Kidney (tissue), 14 donors: ENCODE results near the gene OLFML1. TPM values are rescaled to one million over a fixed set of nuclear protein-coding genes. Genes with fewer than 3 reads are reported as not detected.

Source experiments
- DNase-seq, 5 donors: peaks; one replicate each; pipeline ENCODE4 v3.0.0-alpha.2; 2013 to 2020
- FAIRE-seq: peaks from 2 replicates; lab custom pipeline; 2012; peaks lifted over from hg19 to GRCh38; lab: Jason Lieb, UNC
- H3K27ac ChIP-seq, 2 donors: one replicate each; pipeline ENCODE4 v1.7.0; 2013; ENCODE audit warnings: low read depth in 2 of 2, low read length in 2 of 2, inconsistent platforms in 1 of 2
- H3K27me3 ChIP-seq: one replicate; pipeline ENCODE4 v1.7.1; 2013; ENCODE audit warnings: low read length, inconsistent platforms; ENCODE audit not compliant: control insufficient read depth, insufficient read depth
- H3K36me3 ChIP-seq, 3 donors: one replicate each; pipeline versions ENCODE4 v1.7.0 to v1.7.1; 2013; ENCODE audit warnings: low read length in 3 of 3, control low read depth in 1 of 3, inconsistent platforms in 1 of 3; ENCODE audit not compliant: insufficient read depth in 3 of 3, control insufficient read depth in 2 of 3
- H3K4me1 ChIP-seq, 3 donors: one replicate each; pipeline versions ENCODE4 v1.7.0 to v1.7.1; 2013; ENCODE audit warnings: low read length in 3 of 3, inconsistent platforms in 1 of 3, low read depth in 1 of 3; ENCODE audit not compliant: control insufficient read depth in 2 of 3, insufficient read depth in 2 of 3
- H3K4me3 ChIP-seq, 3 donors: one replicate each; pipeline versions ENCODE4 v1.7.0 to v1.8.1; 2013; ENCODE audit warnings: low read length in 3 of 3, control low read depth in 1 of 3, inconsistent platforms in 1 of 3
- H3K9ac ChIP-seq, 3 donors: one replicate each; pipeline versions ENCODE4 v1.7.0 to v1.7.1; 2013; ENCODE audit warnings: low read length in 3 of 3, control low read depth in 1 of 3, inconsistent platforms in 1 of 3
- H3K9me3 ChIP-seq, 3 donors: one replicate each; pipeline versions ENCODE4 v1.7.0 to v1.7.1; 2013; ENCODE audit warnings: low read length in 3 of 3, control low read depth in 1 of 3, inconsistent platforms in 1 of 3; ENCODE audit not compliant: control insufficient read depth in 2 of 3, insufficient read depth in 1 of 3
- CTCF ChIP-seq: IDR thresholded peaks from 3 replicates; pipeline ENCODE4 v1.5.1; 2012; ENCODE audit warnings: mild to moderate bottlenecking, moderate library complexity, borderline replicate concordance; ENCODE audit not compliant: insufficient read depth; ENCODE audit errors: extremely low read depth
- intact Hi-C: fragments of 100-400 bp; cut with DNase I; formaldehyde crosslinking; loops from one replicate; pipeline ENCODE4 v1.11.1; 2022
- polyA plus RNA-seq: library from polyadenylated mRNA; stranded (reverse); fragments of 350-450 nt; fragmentation: Illumina TruSeq; extraction: RNeasy Lipid Tissue Mini Kit (QIAGEN cat#74804); gene quantifications from one replicate; pipeline ENCODE4 v1.2.3, GENCODE V29; 2014; ENCODE audit warnings: low read depth, low replicate concordance; ENCODE audit not compliant: insufficient read depth
- total RNA-seq: library from RNA; stranded (reverse); fragmentation: NEBNext Ultra II Directional; extraction: Animal tissue kit (Norgen Biotek cat#: 25700); gene quantifications from one replicate; pipeline ENCODE4 v1.2.1, GENCODE V29; 2021
- donor health status: control.
- donor health status: control.
- donor health status: control.
- donor health status: control.
- donor health status: control.
- donor health status: DM: yes; HTN: yes; CAD: no.
- donor health status: Normal renal cell carcinoma (clear cell type).

The OLFML1 gene
- total and polyA plus RNA-seq, 2 donors from 2014 or later, result 7.6 to 8.3 TPM

DNA sequence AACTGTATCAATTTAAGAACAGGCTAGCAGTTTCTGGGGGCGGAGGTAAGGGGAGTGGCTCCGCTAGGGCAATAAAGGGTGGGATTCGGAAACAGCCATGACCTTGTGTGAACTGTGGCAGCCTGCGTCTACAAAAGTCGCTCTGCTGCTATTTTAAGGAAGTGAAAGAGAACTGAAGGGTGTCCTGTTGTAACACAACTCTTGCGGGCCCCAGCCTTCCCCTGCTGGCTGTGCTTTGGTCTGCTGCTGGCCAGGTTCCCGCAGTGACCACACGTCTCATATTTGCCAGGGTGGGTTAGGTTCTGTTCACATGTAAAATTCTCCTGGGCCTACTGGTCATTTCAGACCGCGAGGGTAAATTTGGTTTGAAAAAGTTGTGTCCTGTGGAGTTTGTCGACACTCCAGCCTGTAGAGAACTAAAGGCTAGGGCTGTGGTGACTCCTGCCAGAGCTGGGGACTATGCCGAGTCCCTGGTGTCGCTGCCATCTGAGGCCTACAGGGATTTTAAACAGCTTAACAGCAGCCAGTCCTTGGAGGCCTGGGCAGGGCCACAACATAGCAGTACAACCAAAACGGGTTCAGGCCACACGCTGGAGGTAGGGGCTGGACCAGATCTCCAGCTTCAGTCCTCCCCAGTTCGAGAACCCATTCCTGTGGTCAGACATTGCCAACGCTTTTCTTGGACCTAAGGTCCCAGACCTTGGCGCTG lies 27.4 kb downstream of the OLFML1 start:
- FAIRE-seq, result no peak
- peak; percentile 71 to 94 (median 80) for DNase-seq
- H3K9ac ChIP-seq, result peak overlapping the region in 2 of 3 donors; percentile 78 to 89
- H3K4me1 ChIP-seq, result peaks cover 0 to 35% (median 18%) of the 10 kb centered on the region in 3 donors
- H3K36me3 ChIP-seq, result no peaks in the 10 kb centered on the region
- no peaks in the 10 kb centered on the region for H3K27me3 ChIP-seq
- no peak for TF ChIP-seq CTCF
- intact Hi-C loops, result no loop called here
- no peaks in the 10 kb centered on the region for H3K9me3 ChIP-seq
- H3K27ac ChIP-seq, result peak overlapping the region; percentile 87 to 89
- H3K4me3 ChIP-seq, result peak overlapping the region; percentile 64 to 88 (median 85)

GRCh38 chr11:7513234-7514098 lies 28.2 kb downstream of the OLFML1 start, which contains the start of gene PPFIBP2:
Gene PPFIBP2, plus strand, starts transcription at chr11:7513999. Its CDS starts 35,477 bp downstream, at chr11:7549476.
- Histone ChIP-seq H3K9me3 (no peaks in the 10 kb centered on the region), H3K9ac (peak within 1 kb of the TSS; percentile 41 to 89 (median 78)), H3K4me1 (peaks cover 0 to 35% (median 18%) of the 10 kb centered on the region in 3 donors), H3K36me3 (no peaks in the 10 kb centered on the region), H3K27me3 (no peaks in the 10 kb centered on the region), H3K4me3 (peak within 1 kb of the TSS; percentile 64 to 88 (median 85)), H3K27ac (peak within 1 kb of the TSS; percentile 87 to 89)
- peak; percentile 67 for TF ChIP-seq CTCF
- intact Hi-C loops, result no loop called here
- FAIRE-seq (no peak), DNase-seq (peak; percentile 83 to 95 (median 90))

DNA sequence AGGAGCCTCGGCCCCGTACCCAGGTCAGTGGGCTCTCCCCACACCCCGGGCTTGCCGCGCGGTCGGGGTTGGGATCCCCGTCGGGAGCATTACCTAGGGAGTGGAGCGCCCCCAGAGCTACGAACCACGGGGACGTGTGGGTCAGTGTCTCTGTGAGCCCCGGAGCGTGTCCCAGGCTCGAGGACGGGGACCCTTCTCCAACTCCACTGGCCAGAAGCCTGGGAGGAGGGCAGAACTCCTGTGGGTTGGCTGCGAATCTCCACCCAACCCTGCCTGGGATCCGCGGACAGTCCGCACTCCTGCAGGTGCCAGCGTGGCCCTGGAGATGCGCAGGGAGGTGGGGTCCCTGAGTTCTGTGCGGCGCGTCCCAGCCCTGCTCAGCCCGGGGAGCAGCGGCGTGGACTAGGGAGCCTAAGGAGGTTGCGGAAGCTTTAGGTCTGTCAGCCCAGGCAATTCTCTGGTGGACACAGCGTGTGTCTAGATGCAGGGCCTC lies 28.8 kb downstream of the OLFML1 start:
- H3K4me1 ChIP-seq, result peaks cover 0 to 35% (median 18%) of the 10 kb centered on the region in 3 donors
- H3K9ac ChIP-seq, result peak overlapping the region; percentile 10 to 86 (median 74)
- H3K9me3 ChIP-seq, result no peaks in the 10 kb centered on the region
- H3K27me3 ChIP-seq, result no peaks in the 10 kb centered on the region
- peak in 2 of 5 donors; percentile 35 to 36 for DNase-seq
- H3K36me3 ChIP-seq, result no peaks in the 10 kb centered on the region
- peak overlapping the region; percentile 87 to 89 for H3K27ac ChIP-seq
- peak overlapping the region; percentile 58 to 88 (median 66) for H3K4me3 ChIP-seq
- intact Hi-C loops, result no loop called here
- no peak for TF ChIP-seq CTCF
- no peak for FAIRE-seq
